Dedifferentiated amniotic fluid mesenchymal stem cell (primary cell): ENCODE measurements around the gene KCNIP4.

Source experiments
- DNase-seq: peaks from one replicate; pipeline ENCODE4 v3.0.0-alpha.2; 2016; ENCODE audit errors: extremely low spot score

The KCNIP4 gene

DNA sequence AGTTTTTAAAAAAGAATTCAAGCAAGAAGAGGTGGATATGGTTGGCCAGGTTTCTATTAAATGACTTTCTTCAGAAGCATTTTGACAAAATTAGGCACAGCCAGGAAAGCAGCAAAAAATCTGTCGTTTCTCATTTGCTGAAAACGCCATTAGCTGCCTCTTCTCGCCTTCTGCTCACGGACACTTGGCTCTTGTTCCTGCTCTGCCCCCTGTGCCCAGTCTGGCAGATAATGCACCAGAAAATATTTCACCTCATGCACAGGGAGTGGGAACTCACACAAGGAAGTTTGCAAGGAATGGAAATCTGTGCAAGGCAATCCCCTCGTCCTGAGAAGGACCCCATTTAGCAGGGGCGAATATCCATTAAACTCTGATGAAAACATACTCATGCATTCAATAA, 988.3 kb downstream of the KCNIP4 start:
- no peak for DNase-seq

DNA sequence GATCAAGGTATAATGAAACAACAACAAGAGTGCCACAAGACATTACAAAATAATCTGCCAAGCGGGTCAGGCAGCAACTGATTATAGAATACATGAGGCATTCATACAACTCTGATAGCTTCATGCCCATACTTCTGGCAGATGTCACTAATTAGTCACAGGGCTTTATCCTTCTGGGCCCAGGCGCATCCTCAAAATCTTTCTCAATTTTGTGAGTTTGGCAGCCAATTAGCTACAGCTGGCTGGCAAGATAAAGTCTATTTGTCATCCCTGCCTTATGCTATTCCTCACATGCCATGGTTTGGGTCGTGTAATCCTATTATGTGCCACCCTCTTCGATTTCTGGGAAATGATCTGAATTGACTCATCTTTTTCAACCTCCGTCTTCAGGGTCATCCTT, 994.0 kb downstream of the KCNIP4 start:
- no peak for DNase-seq

DNA sequence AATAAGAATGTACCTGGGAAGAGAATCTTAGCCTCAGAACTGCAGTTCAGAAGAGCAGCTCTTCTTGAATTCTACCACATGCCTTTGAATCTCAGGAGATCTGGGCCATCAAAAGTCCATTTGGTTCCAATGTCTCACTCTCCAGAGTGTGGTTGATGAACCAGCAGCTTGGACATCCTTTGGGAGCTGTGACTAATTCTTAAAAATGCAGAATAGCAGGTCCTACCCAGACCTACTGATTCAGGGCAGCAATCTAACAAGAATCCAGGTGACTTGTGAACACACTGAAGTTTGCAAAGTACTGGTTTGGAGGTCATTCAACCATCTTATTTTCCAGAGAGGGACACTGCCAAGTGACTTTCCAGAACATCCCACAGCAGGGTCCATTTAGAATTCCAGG, 1003.6 kb downstream of the KCNIP4 start:
- no peak for DNase-seq

DNA sequence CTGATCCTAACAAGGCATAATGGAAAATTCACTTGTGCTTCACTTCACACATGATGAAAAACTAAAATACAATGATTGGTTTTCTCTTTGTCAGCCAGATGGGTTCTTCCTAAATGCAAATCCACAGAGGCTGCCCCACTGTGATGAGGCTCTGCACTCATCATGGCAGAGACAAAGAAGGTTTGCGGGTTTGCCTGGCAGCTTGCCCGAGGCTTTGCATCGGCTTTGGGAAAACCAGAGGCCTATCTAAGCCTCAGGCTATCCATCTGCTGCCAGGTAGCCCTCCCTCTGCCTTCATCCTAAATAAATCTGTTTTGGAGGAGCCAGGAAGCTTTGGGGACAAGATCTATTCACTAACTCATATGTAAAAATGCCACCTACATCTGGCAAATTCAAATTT, 1004.1 kb downstream of the KCNIP4 start:
- no peak for DNase-seq

DNA sequence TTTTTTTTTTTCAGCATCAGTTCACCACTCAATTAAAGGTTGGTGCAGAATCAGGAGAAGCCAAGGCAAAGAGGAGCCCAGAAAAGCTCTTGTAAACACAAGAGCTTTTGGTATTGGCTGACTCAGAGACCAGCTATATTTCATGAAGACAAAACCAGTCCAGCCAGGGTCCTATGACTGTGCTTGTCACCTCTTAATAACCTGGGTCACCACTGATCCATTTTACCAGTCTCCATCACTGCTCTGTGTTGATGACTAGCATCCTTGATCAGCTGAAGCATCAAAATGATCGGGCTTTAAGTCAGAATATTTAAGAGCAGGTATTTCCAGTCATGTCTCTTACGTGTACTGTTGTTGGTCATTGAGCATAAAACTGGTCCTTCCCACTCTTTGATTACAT, 1010.4 kb downstream of the KCNIP4 start:
- DNase-seq, result no peak

DNA sequence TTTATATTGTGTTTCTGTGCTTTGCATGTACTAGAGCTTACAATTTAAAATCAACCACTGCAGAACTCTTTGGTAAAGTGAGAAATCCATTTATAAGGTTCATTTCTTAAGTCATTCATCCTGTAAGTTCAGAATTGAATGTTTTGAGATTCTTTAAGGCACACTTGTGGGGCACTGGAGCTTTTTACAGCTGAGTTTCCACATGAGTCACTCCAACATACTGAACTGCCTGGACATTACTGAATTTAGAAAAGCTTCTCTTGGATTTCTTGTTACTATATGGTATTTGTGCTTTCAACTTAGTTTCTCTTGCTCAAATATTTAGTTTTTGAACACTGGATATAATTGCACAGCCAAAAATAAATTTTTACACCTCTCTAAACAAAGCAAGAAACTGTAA, 1022.0 kb downstream of the KCNIP4 start:
- DNase-seq, result no peak

DNA sequence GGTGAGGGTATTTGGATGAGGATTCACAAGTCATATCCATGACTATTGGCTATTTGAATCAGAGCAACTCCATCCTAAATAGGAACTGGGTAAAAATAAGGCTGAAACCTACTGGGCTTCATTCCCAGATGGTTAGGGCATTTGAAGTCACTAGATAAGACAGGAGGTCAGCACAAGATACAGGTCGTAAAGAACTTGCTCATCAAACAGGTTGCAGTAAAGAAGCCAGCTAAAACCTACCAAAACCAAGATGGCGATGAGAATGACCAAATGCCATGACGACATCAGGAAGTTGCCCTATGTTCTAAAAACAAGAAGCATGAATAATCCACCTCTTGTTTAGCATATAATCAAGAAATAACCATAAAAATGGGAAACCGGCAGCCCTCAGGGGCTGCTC, 1023.4 kb downstream of the KCNIP4 start:
- no peak for DNase-seq

DNA sequence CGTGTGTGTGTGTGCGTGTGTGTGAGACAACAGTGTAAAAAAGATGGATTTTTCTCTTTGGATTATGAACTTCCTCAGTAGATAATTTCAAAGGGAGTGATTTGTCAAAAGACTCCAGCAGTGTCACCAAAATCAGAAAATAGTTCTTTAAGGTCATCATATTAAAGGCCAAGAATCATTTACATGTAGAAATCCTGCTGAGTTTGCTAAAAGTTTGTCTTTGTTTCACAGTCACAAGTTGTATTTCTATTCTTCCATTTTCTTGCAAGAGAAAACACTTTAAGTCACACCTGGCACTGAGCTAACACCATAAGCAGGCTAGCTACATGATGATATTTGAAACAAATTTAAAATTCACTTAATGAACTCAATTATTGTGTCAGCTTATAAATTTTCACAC, 1025.6 kb downstream of the KCNIP4 start:
- DNase-seq, result no peak

DNA sequence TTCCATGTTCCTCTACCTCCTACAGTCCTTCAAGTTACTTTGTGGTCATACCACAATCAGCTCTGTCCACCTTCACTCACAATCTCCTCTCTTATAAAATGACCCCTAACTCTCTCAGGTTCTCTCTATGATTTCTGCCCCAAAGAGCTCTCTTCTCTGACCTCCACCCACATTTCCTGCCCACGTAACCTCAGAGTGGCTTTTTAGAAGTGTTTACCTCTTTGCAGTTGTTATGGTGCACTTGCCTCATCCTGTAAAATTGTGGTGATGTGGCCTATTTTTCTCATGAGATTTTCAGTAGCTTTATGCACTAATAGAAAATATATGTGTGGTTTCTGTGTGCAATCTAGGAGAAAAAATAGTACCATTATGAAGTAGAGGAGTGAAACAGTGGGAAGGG, 1032.5 kb downstream of the KCNIP4 start:
- no peak for DNase-seq

DNA sequence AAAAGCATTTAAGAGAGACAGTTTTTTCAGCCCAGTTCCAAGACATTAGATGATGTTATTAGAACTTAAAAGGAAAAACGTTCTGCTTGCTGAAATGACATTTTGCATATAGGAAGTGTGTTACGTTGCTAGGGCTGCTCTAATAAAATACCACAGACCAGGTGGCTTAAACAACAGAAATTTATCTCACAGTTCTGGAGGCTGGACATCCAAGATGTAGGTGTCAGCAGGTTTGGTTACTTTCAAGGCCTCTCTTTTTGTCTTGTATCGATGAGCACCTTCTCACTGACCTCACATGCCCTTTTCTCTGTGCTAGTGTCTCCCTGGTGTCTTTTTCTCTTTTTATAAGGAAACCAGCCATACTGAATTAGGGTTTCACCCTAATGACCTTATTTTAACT, 1043.6 kb downstream of the KCNIP4 start:
- DNase-seq, result no peak

DNA sequence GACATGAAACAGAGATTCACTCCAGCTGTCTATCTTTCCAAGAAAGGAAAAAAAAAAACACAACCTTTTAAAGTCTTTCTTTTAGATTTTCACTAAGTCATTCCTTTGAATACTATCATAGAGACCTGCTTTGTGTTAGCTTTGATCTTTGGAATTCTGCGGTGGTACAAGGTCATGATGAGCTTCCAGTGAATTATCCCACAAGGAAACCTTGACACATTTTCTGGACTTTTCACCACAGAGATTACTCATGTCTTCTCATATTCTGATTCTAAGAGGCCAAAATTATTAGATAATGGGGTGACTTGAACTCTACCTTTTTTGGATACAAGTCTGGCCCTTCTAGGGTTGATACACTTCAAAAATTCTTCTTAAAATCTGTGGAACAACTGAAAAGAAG, 1046.7 kb downstream of the KCNIP4 start:
- DNase-seq, result no peak

DNA sequence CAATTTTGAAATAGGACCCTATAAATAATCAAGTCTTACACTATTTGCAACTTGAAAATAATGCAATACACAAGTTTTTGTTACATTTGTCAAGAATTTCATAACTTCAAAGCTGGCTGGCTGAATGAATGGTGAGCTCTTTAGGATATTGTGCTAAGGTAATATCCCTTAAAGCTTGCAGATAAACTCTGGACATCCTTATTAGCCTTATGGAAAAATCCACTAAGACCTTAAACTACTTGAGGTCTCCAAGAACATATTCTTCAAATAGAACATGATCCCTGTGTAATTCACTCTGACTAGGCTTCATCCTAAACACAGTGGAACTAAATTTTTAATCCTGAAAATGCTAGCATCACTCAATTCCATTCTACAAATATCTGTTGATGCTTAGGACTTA, 1049.0 kb downstream of the KCNIP4 start:
- no peak for DNase-seq

DNA sequence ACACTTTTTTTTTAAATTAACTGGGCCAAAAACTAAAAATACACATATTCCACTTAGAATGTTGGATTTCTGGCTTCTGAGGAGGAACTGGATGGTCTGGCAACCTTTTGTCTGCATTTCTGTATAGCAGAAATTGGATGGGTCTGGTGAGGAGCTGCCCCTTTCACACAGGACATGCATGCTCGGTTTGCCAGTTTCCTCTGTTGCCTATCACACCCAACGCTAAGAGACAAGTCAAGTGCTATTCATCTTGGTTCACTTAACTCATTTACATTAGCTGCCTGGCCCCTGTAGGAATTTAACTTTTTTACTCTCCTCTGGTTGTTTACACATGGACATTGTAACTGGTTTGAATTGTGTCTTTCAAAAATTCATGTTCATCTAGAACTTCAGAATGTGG, 1052.6 kb downstream of the KCNIP4 start:
- DNase-seq, result no peak

DNA sequence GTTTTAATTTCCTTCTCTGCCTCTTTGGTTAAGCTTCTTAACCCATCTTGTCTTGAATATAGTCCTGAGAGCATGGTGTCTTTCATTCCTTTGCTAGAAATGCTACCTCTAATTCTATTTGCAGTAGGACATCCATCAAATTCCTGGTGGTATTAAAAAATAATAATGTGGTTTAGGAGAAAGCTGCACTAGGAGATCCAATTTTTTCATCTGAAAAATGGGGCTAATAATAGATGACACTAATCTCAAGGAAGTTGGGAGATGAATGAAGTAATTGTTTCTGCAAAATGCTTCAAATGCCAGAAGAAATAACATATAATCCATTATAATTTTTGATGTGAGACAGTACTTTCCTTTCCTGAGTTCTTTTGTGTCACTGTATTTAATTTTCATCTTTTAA, 1053.4 kb downstream of the KCNIP4 start:
- DNase-seq, result no peak

DNA sequence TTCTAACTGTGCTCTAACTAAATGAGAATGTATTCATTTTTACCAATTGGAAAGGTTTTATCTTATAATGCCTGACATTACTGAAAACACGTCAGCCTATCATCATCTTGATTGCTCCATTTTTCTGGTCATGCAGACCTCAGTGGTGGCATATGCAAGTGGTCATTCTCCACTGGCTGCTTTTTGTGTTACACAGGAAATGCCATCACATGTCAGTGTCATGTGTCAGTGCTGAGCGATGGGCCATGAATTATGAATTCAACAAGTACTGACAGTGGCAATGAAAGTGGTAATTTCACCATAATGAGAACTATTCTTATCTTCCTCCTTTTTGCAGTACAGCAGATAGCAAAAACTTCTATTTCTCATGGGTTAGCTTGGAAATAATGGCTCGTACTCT, 1057.8 kb downstream of the KCNIP4 start:
- DNase-seq, result no peak

DNA sequence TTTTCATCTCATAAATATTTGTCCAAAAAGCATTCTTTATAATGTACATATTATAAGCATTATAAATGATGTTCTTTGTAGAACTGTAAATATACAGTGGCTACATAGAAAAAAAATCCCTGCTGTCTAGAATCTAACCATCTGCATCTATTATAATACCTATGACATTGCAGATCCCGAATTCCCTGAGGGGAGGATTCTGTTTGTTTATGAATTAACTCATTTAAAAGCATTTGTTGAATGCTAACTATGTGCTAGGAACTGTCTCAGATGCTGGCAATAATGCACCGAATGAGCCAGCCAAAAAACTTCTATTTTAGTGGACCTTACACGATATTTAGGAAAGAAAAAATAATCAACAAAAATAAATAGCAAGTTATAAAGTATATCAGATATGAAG, 1058.7 kb downstream of the KCNIP4 start:
- DNase-seq, result no peak

DNA sequence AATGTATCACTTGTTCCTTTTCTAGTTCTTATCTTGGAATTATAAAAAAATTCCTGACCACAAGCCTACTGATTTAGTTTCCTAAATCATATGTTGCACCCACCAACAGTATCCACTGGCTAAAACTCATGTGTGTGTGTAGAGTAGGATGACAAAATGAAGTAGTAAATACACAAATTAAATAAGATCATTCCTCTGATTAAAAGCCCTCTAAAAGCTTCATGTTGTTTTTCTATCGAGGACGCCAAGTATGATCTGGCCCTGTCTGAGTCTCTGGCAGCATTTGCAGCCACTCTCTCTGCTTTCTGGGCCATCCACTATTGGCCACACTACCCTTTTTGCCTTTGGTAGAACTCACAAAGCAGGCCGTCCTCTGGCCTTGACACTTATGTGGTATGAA, 1064.9 kb downstream of the KCNIP4 start:
- DNase-seq, result no peak

DNA sequence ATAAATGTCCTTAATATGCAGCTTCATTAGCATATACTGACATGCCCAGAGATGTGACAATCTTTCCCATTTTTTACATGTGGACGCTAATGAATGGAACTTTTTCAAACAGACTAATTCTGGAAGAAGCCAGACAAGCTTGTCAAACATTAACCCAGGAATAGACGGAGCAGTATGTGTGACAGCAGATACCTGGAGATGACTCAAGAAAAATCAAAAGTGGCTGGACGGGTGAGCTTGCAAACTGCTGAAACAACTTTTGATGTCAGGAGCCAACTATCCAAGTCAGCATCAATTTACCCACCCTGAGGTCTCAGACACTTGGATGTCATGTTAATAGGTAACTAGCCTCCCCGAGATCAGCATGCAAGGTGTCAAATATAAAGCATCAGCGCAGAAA, 1065.3 kb downstream of the KCNIP4 start:
- no peak for DNase-seq

DNA sequence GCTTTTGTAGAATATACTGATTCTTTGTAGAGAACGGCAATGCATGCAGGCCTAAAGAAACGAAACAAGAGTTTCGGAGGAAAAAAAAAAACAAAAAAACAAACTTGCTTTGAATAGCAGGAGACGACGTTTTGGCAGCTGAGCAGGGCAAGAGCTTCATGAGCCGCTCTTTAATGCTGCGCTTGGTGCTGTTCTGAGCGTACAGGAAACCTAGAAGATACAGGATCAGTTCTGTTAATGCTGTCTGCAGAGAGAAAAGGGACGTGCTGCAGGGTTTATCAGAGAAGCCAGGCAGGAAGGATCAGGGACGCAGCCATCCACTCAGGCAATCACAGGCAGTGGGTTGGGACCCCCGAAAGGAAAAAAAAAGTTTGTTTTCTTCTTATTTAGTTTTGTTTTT, 1066.1 kb downstream of the KCNIP4 start:
- no peak for DNase-seq

DNA sequence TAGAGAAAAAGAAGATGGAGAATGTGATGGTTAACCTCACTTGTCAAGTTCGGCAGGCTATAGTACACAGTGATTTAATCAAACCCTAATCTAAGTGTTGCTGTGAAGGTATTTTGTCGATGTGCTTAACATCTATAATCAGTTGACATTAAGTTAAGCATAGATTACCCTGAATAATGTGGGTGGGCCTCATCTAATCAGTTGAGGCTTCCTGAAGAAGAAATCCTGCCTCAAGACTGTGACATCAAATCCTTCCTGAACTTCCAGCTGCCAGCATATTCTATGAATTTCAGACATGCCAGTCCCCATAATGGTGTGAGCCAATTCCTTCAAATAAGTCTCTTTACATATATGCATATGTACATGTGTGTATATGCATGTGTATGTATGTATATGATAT, 1066.9 kb downstream of the KCNIP4 start:
- DNase-seq, result no peak

DNA sequence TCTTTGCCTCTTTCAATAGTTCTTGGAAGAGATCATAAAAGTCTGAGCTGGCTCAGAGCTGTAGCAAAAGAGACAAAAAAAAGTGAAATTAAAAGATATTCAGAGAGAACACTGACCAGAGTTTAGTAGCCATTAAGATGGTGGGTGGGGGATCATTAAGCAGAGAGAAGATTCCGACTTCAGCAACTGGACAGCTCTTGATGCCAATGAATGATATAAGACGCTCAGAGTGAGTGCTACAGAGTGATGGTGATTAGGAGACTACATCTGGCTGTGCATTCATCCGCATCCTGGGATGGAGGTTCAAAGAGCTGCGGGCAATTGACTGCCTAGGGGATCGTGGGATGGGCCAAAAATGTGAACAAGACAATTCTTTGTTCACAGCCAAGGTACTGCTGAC, 1069.8 kb downstream of the KCNIP4 start:
- DNase-seq, result no peak

DNA sequence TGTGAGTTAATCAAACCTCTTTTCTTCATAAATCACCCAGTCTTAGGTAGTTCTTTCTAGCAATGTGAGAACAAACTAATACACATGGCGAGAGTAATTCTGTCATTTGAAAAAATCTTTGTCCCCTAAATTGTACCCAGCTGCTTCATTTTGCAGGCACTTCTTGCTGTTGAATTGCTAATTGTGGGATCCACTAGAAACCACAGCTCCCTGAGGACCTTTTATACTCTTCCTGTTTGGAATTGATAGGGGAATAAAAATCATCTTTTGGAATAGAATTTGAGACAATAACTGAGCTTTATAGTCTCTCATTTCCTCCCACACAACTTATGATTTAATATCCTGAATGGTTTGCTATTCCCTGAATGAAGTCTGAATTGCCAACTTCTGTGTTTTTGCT, 1078.1 kb downstream of the KCNIP4 start:
- DNase-seq, result no peak

DNA sequence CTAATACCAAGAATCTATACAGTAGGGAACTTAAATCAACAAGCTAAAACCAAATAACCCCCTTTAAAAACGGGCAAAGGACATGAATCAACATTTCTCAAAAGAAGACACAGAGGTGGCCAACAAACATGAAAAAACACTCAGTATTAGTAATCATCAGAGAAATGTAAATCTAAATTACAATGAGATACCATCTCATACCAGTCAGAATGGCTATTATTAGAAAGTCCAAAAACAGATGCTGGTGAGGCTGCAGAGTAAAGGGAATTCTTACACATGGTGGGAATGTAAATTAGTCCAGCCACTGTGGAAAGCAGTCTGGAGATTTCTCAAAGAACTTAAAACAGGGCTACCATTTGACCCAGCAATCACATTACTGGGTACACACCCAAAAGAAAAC, 1080.5 kb downstream of the KCNIP4 start:
- DNase-seq, result no peak

DNA sequence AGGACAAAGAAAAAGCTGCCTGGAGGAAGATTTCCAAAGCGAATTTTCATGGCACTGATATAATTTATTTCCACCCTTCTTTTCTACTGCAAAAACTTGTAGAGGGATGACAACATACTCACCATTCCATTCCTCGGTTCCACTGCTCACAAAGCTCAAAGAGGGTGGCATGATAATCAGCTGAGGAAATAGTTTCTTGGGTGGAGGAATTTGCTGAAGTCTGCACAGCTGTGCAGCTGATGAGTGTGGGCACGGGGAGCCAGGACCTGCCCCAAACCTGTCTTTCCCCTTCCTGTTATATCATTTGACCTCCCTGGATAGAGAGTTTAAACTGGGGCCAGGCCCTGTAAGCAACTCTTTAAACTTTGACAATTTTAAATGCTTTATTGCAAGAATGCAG, 1087.7 kb downstream of the KCNIP4 start:
- no peak for DNase-seq

DNA sequence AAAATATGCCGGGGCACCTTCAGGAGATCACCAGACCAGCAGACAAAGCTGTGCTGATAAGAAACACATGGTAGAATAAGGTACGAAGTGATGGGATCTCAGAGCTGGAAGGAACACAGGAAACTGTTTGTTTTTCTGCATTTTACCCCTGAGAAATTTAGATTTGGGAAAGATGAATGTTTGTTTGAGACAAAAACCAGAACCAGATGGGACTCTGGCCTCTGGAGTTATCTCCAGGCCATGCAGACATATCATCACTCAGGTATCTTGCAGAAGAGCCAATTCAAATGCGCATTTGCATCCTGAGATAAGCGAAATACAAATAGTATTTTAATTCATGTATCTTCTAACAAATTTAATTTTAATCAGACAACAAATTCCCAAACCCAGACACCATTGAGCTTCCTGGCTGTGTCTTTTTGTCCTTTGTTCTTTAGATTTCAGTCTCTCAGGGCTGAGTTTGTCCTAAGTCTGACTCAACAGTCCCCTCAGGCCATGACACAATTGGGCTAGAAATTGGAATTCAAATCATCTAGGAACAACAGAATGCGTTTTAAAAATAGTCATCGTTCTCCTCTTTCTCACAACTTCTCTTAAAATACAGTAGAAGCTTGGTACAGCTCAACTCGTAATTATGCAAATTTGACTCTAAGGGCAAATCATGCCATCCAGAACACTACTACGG, 1089.3 kb downstream of the KCNIP4 start:
- DNase-seq, result no peak
